ENCODE results near the gene OR51B6.

The OR51B6 gene

DNA sequence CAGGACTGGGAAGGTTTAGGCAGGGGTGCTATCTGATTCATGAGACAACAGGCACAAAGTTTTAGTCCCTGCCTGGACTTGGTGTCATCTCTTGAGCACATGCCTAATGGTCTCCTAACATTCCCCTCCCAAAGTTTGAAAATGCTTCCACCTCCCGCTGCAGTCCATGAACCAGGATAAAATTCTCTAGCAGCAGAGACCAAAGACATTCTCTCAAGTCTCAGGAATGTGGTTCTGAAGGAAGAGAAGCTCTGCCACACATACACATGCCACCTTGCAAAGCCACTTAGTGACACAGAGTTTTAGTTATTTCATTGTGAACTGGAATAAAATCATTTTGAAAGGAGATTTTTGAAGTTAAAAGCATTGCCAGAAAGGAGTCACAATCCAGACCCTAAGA is 15.5 kb downstream of the OR51B6 start:
- no peak for DNase-seq

GRCh38 chr11:5367448-5368074 is 16.3 kb downstream of the OR51B6 start:
- DNase-seq, result no peak

DNA sequence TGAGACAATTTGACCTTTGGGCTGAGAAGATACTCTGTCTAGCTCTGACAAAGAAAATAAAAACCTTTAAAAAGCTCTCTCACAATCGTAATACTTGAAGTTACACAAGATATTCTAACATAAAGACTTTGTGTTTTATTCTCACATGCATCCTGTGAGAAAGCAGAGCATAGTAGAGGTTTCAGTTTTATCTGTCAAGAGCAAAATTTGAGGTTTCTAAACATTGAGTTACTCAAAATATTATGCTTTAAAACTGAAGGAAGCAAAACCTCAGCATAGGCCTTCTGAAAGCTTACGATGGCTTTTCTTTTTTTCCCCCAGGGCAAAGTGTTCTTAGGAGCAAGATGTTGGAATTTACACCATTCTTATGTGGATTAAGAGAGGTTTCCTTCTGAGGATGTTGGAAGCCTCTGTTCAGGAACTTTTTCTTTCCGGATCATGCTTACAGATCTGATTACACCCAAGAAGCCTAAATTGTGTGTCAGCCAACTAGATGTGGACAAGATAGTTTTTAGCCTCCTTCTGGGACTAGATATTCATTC is 17.3 kb downstream of the OR51B6 start:
- DNase-seq, result no peak

- no peak for DNase-seq
Observed at GRCh38 chr11:5369789-5370188, 18.5 kb downstream of the OR51B6 start.

DNA sequence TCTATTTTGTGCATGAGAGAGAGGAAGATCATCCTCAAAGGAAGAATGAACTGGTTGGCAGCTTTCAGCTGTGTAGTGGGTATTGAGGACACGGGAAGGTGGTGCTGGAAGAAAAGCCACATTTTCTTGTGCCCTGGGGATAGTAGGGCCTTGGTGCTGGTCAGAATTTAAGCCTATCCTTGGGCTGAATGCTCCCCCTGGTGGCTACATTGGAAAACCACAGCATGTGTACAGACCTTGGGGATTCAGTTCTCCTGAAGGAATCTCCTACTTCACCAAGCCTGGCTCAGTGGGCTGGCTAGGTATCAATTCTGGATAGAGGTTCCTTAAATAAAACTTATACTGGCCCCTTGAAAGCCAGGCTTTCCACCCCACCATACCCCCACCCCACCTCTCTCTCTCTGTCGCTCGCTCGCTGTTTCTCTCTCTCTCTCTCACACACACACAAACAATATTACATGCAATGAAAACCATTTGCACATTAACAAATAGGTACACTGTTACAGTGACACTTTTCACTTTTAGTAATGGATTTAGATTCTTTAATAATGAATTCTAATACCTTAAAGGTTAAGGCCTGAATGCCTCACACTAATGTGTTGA is 29.5 kb downstream of the OR51B6 start:
- DNase-seq, result peak; percentile 59

GRCh38 chr11:5383576-5383975 is 32.3 kb downstream of the OR51B6 start, which contains the start of gene OR51M1:
OR51M1 (plus strand) TSS chr11:5383812; CDS start chr11:5389399, 5,587 bp downstream.
- DNase-seq, result no peak

- no peak for DNase-seq
Observed at GRCh38 chr11:5384335-5384734, 33.0 kb downstream of the OR51B6 start.

GRCh38 chr11:5390210-5390609 is 38.9 kb downstream of the OR51B6 start:
- no peak for DNase-seq

DNA sequence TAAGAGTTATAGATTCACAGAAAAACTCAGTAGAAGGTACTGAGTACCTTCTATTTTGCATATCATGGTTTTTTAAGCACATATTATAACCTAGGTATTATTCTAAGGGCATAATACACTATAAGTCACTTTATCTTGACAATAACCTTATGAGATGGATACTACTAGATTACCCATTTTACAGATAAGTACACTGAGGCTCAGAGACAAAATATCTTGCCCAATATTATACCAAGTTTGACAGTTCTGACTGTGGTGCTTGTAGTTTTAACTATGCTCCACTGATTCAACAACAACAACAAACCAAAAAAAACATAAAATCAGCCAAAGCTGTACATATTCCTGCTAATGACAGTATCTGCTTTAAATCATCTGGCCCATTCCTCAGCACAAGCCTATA is 42.8 kb downstream of the OR51B6 start:
- no peak for DNase-seq

GRCh38 chr11:5398936-5399335 is 47.6 kb downstream of the OR51B6 start:
- DNase-seq, result no peak
